HL-60/S4 treated with retinoic acid at 250 ng/mL for 4 days and 3 days (cell line): ENCODE results near the gene MC1R.
"Not testable (repeated sequence)": the region's sequence is repeated elsewhere in the genome, so short reads cannot be mapped to it uniquely, and the experiment has no call there.

Source experiments
- in situ Hi-C: fragments of 300-500 bp; cut with MboI; formaldehyde crosslinking; loops from 2 replicates; pipeline ENCODE4 v1.7.0; 2022; ENCODE audit warnings: low sequenced_read_pairs

MC1R gene

GRCh38 chr16:89934019-89934418 is 15.4 kb downstream of the MC1R start:
- in situ Hi-C loops: not testable (repeated sequence)

GRCh38 chr16:89934611-89935553 is 16.2 kb downstream of the MC1R start:
- in situ Hi-C loops: no loop called here

- in situ Hi-C loops: not testable (repeated sequence)
Measured at GRCh38 chr16:89935620-89936019, 17.0 kb downstream of the MC1R start.

GRCh38 chr16:89936034-89936433 is 17.4 kb downstream of the MC1R start:
- in situ Hi-C loops: no loop called here

GRCh38 chr16:89936508-89936907 is 17.8 kb downstream of the MC1R start:
- in situ Hi-C loops: no loop called here

GRCh38 chr16:89936981-89937380 is 18.3 kb downstream of the MC1R start:
- in situ Hi-C loops: no loop called here

- in situ Hi-C loops: no loop called here
Measured at GRCh38 chr16:89938175-89938885, 19.7 kb downstream of the MC1R start.

- in situ Hi-C loops: no loop called here
Measured at GRCh38 chr16:89944773-89945172, 26.1 kb downstream of the MC1R start.

- in situ Hi-C loops: no loop called here
Measured at GRCh38 chr16:89945654-89946053, 27.0 kb downstream of the MC1R start.

GRCh38 chr16:89946515-89946914 is 27.9 kb downstream of the MC1R start:
- in situ Hi-C loops: no loop called here

- in situ Hi-C loops: no loop called here
Measured at GRCh38 chr16:89949121-89949742, 30.6 kb downstream of the MC1R start.

- in situ Hi-C loops: no loop called here
Measured at GRCh38 chr16:89949756-89950155, 31.1 kb downstream of the MC1R start.

GRCh38 chr16:89951509-89951908 is 32.8 kb downstream of the MC1R start:
- in situ Hi-C loops: no loop called here

- in situ Hi-C loops: no loop called here
Measured at GRCh38 chr16:89952049-89952448, 33.4 kb downstream of the MC1R start.

- in situ Hi-C loops: no loop called here
Measured at GRCh38 chr16:89952551-89952950, 33.9 kb downstream of the MC1R start.

GRCh38 chr16:89953671-89954406 is 35.2 kb downstream of the MC1R start:
- in situ Hi-C loops: no loop called here

- in situ Hi-C loops: no loop called here
Measured at GRCh38 chr16:89954462-89954861, 35.8 kb downstream of the MC1R start.

- in situ Hi-C loops: no loop called here
Measured at GRCh38 chr16:89955001-89955685, 36.5 kb downstream of the MC1R start.

- in situ Hi-C loops: no loop called here
Measured at GRCh38 chr16:89956505-89957215, 38.0 kb downstream of the MC1R start.
